ENCODE results near the gene MOB3B. TPM values are rescaled to one million over a fixed set of nuclear protein-coding genes. Genes with fewer than 3 reads are reported as not detected.
"Not testable (repeated sequence)": the region's sequence is repeated elsewhere in the genome, so short reads cannot be mapped to it uniquely, and the experiment has no call there.

MOB3B gene
- total RNA-seq, 1 donor: 1.4 TPM

DNA sequence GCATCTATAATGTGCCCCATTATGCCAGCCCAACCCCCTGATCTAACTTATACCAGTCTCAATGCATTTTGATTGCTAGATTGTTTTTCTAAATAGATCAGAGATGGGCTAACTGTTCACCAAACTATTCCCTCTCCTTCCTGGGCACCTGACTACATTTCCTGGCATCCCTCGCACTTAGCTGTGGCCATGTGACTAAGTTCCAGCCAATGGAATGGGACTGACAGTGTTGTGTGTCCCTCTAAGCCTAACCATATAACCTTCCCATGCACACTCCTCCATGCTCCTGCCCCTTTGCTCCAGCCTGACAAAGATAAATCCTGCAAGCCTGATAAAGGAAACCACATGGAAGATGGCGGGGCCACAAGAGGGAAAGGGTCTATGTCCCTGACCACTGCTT, 17.8 kb downstream of the MOB3B start:
- Histone ChIP-seq H3K4me3 (ENCODE audit: low read length) (no peak overlapping the region), H3K27me3 (ENCODE audit: insufficient read depth, low read length) (no peaks in the 10 kb centered on the region), H3K4me1 (ENCODE audit: insufficient read depth, low read length) (no peaks in the 10 kb centered on the region), H3K9me3 (ENCODE audit: low read depth, low read length) (no peaks in the 10 kb centered on the region)

DNA sequence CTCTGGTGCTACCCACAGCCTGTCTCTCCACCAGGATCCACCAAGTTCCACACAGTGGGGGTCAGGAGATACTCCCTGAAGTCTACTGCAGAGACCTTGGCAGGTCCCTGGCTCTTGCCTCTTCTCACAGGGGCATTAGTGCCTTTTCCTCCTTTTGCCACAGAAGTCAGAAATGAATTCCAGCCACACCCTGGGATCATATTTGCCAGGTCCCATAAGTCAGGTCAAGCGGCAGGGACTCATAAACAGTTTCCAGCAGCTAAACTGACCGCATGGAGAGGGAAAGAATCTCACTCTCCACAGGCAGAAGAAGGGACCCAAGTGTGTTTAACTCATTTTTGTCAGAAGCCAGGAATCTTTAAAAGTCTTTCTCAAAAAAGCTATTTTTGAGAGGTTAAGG, 18.8 kb downstream of the MOB3B start:
- Histone ChIP-seq H3K9me3 (ENCODE audit: low read depth, low read length) (no peaks in the 10 kb centered on the region), H3K4me1 (ENCODE audit: insufficient read depth, low read length) (no peaks in the 10 kb centered on the region), H3K4me3 (ENCODE audit: low read length) (no peak overlapping the region), H3K27me3 (ENCODE audit: insufficient read depth, low read length) (no peaks in the 10 kb centered on the region)

DNA sequence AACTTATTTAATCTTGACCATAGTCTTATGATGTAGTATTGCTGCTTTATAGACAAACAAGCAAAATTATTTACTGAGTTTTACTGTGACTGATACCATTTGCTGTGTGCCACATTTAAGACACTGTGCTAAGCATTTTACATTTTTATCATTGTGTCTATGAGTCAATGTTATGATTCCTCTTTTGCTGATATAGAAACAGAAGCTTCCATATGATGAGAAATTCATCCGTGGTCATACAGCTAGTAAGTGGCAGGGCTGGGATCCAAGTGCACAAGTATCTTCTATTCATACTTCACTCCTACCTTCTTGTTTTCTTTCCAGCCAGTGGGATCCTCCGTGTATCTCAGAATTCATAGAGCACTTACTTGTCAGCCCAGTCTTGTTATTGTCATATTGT, 22.6 kb downstream of the MOB3B start:
- H3K4me1 ChIP-seq (ENCODE audit: insufficient read depth, low read length): peaks cover 1% of the 10 kb centered on the region
- H3K9me3 ChIP-seq (ENCODE audit: low read depth, low read length): no peaks in the 10 kb centered on the region
- no peak overlapping the region for H3K4me3 ChIP-seq (ENCODE audit: low read length)
- no peaks in the 10 kb centered on the region for H3K27me3 ChIP-seq (ENCODE audit: insufficient read depth, low read length)

DNA sequence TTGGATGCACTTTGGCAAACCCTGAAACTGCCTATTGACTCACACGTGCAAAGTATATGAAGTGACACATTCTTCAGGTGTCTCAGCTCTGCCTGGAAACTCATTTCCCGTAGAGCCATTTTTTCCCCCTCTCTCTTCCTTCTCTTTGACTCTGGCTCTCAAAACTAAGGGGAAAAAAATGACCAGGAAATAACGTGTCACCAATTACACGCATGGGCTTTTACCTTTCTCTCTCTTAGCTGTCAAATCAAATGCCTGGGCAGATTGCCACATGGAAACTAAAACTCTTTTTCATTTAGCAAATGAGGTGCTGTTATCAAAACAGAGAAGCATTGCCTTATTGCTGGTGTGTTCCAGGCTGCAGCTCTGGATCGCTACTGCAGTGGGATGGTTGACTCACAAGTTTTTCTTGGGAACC, 23.9 kb downstream of the MOB3B start:
- Histone ChIP-seq H3K4me1 (ENCODE audit: insufficient read depth, low read length) (peaks cover 9% of the 10 kb centered on the region), H3K4me3 (ENCODE audit: low read length) (no peak overlapping the region), H3K27me3 (ENCODE audit: insufficient read depth, low read length) (no peaks in the 10 kb centered on the region), H3K9me3 (ENCODE audit: low read depth, low read length) (no peaks in the 10 kb centered on the region)

DNA sequence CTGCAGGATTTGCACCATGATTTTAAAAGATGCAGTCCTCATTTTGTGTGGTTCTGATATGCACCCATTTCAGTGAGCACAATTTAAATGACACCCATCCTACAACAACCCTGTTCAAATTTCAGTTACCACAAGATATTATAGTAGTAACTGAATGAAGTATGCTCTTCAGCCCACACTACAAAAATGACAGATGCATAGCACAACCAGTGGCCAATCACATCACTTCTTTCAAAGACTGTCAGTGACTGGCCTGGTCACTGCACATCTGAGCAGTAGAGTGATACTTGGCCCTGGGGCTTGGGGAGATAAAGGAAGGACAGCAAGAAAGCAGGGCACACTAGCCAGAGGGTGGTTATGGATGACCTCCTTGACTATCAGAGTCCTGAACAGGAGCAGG, 25.4 kb downstream of the MOB3B start:
- no peak overlapping the region for H3K4me3 ChIP-seq (ENCODE audit: low read length)
- H3K27me3 ChIP-seq (ENCODE audit: insufficient read depth, low read length): no peaks in the 10 kb centered on the region
- no peaks in the 10 kb centered on the region for H3K9me3 ChIP-seq (ENCODE audit: low read depth, low read length)
- H3K4me1 ChIP-seq (ENCODE audit: insufficient read depth, low read length): peaks cover 12% of the 10 kb centered on the region

DNA sequence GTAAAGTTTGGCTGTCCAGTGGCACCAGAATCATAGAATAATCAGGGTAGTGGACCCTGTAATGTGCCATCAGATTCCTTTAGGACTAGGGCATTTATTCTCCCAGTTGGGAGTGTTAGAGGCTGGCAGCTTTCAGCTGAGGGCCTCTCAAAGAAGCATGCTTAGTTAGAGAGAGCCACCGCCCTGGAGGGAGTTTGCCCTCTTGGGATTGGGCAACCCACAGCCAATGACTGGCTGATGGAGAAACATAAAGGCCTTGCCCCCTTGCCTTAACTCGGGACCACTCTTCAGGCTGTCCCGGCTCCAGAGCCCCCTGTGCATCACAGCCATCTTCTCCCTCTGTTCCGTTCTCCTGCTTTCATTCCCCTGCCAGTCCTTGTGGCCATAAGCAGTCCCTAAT, 26.0 kb downstream of the MOB3B start:
- Histone ChIP-seq H3K4me1 (ENCODE audit: insufficient read depth, low read length) (peaks cover 12% of the 10 kb centered on the region), H3K9me3 (ENCODE audit: low read depth, low read length) (no peaks in the 10 kb centered on the region)

DNA sequence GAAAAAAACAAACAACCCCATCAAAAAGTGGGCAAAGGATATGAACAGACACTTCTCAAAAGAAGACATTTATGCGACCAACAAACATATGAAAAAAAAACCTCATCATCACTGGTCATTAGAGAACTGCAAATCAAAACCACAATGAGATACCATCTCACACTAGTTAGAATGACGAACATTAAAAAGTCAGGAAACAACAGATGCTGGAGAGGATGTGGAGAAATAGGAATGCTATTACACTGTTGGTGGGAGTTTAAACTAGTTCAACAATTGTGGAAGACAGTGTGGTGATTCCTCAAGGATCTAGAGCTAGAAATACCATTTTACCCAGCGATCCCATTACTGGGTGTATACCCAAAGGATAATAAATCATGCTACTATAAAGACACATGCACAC, 28.7 kb downstream of the MOB3B start:
- not testable (repeated sequence) for H3K4me3 ChIP-seq (ENCODE audit: low read length)

More for the DNA sequence above, 26.0 kb downstream of the MOB3B start:
- Histone ChIP-seq H3K4me3 (ENCODE audit: low read length) (no peak overlapping the region), H3K27me3 (ENCODE audit: insufficient read depth, low read length) (no peaks in the 10 kb centered on the region)

DNA sequence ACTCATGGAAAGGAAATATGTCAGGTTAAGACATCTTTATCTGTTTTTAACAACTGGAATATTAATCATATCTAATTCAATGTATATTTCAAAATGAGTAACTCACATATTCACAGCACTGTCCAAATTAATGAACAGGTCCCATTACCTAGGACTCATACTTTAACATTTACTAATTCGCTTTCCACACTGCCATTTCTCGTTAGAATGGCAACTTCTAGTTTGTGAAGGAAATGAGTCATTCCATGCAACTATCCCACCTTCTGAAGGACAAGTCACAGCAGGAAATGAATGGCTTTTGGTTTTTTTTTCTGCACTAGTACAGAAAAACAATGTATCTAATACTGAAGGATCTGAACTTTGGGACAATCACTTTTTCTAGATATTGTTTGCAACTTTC, 30.2 kb downstream of the MOB3B start:
- H3K27me3 ChIP-seq (ENCODE audit: insufficient read depth, low read length): no peaks in the 10 kb centered on the region
- H3K9me3 ChIP-seq (ENCODE audit: low read depth, low read length): no peaks in the 10 kb centered on the region
- H3K4me1 ChIP-seq (ENCODE audit: insufficient read depth, low read length): peaks cover 12% of the 10 kb centered on the region
- no peak overlapping the region for H3K4me3 ChIP-seq (ENCODE audit: low read length)

More for the DNA sequence above, 28.7 kb downstream of the MOB3B start:
- not testable (repeated sequence) for H3K9me3 ChIP-seq (ENCODE audit: low read depth, low read length); H3K27me3 ChIP-seq (ENCODE audit: insufficient read depth, low read length)
- H3K4me1 ChIP-seq (ENCODE audit: insufficient read depth, low read length): peaks cover 12% of the 10 kb centered on the region

DNA sequence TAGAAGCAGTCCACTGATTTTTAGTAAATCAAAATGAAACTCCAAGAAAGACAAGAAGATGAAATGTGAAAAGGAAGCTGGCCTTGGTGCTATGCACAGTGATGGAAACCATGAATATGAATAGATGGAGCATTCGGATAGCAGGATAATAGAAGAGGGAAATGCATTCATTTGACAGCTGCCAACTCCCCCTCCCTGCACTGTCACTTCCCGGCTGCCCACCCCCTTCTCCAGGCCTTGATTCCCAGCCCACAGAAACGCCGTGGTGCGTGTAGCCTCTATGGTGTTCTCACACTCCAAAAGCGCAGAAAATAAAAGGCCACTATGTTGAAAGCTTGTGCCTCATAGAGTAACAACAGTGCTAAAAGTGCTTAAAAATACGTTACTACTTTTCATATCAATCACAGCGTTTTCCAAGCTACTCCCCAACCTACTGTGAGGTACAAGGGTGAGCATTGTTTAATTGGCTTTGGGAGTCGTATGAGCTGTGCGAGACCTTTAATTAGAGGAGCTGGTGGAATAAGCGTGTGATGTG, 31.7 kb downstream of the MOB3B start:
- Histone ChIP-seq H3K9me3 (ENCODE audit: low read depth, low read length) (no peaks in the 10 kb centered on the region), H3K4me3 (ENCODE audit: low read length) (no peak overlapping the region)

DNA sequence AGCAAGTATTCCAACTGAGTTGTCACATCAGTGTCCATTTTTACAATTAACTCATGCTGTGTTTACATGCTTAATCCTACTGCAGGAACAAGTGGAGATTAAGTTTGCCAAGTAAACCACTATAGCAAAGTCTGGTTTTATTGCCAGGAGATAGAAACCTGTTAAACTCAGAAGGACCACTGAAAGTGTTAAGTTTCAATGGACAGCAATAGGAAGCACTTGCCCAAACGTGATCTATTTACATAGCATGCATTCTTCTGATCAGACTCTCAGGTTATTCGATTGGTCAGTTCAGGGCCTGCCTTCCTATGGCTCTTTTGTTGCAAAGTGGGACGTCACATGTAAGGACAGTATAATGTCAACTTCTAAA, 33.5 kb downstream of the MOB3B start:
- Histone ChIP-seq H3K4me3 (ENCODE audit: low read length) (no peak overlapping the region), H3K4me1 (ENCODE audit: insufficient read depth, low read length) (peaks cover 10% of the 10 kb centered on the region), H3K9me3 (ENCODE audit: low read depth, low read length) (no peaks in the 10 kb centered on the region), H3K27me3 (ENCODE audit: insufficient read depth, low read length) (no peaks in the 10 kb centered on the region)

More for the DNA sequence above, 31.7 kb downstream of the MOB3B start:
- H3K4me1 ChIP-seq (ENCODE audit: insufficient read depth, low read length): peaks cover 12% of the 10 kb centered on the region
- H3K27me3 ChIP-seq (ENCODE audit: insufficient read depth, low read length): no peaks in the 10 kb centered on the region

DNA sequence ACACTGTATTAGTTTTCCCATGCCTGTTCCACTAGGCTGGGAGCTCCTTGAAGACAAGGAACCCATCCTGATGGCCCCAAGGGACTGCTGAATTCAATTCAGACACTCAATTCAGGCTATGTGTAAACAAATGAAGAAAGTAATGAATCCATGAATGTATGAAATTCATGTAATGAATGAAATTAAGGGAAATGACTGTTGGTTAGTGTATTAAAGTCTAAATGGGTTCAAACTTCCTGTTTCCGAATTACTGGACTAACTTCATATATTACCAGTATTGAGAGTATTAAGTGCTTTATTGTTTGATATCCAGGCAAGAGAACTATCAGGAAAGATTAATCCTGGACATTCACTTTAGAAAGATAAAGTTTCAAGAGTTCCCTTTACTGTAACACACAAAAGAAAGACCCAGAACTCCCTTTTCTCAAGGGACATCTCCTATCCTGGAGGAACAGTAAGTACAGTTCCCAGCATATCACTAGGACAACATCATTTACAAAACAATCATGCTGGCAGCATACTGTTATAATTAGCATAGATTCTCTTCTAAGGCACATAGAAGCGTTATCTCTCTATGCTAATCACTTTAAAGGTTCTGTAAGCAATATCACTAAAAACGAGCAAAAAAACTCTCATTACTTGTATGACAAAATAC, 34.0 kb downstream of the MOB3B start:
- H3K4me3 ChIP-seq (ENCODE audit: low read length): no peak overlapping the region

DNA sequence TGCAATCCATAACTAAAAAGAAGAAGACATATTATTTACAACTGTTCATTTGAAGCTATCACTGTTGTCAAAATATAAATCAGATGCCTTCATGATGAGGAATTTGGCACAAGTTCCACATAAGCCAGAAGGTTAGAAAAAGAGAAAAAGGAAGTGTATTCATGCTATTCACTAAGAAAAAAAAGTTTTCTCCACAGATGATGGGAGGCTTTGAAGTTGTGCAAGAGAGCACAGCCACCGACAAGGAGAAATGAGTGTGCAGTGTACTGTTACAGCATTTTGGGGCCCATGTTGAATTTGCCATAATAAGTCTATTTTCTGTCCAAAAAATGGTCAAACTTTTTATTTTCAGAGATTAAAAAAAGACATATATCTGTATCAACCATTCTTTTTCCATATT, 38.5 kb downstream of the MOB3B start:
- peaks cover 34% of the 10 kb centered on the region for H3K4me1 ChIP-seq (ENCODE audit: insufficient read depth, low read length)
- no peak overlapping the region for H3K4me3 ChIP-seq (ENCODE audit: low read length)
- no peaks in the 10 kb centered on the region for H3K27me3 ChIP-seq (ENCODE audit: insufficient read depth, low read length)
- H3K9me3 ChIP-seq (ENCODE audit: low read depth, low read length): no peaks in the 10 kb centered on the region

More for the DNA sequence above, 34.0 kb downstream of the MOB3B start:
- Histone ChIP-seq H3K9me3 (ENCODE audit: low read depth, low read length) (no peaks in the 10 kb centered on the region), H3K27me3 (ENCODE audit: insufficient read depth, low read length) (no peaks in the 10 kb centered on the region), H3K4me1 (ENCODE audit: insufficient read depth, low read length) (peaks cover 12% of the 10 kb centered on the region)

DNA sequence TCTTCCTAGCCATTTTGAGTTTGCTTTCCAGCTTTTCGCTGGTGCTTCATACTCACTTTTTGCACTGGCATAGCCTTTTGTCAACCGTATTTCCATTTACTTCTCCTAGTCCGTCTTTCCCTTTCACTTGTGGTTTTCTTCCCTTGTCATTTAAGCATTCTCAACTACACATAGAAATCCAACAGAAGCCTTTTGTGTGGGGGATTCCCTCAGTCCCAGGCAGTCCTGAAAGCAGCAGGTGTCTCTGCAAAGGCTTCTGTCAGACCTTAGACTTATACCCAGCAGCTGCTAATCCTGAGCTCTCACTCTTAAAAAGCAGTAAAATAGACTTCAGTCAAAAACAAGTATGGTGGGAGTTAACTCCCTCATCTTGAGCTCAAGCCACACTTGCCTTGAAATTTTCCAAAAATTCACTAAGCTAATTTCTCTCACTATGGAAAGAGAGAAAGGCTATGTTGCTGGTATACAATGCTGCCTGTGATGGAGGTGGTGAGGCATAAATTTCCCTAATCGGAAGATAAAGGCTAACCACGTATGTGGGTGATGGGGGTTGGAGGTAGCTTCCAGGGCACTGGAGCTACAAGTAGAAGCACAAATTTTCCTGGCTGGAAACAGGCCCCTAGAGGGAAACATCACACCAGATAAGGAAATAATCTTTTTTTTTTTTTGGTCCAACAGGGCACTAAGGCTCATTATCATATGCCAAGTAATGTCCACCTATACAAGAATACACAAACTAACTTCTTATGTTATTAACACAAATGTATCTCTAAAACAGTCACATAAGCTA, 40.3 kb downstream of the MOB3B start:
- Histone ChIP-seq H3K4me3 (ENCODE audit: low read length) (no peak overlapping the region), H3K9me3 (ENCODE audit: low read depth, low read length) (no peaks in the 10 kb centered on the region), H3K27me3 (ENCODE audit: insufficient read depth, low read length) (no peaks in the 10 kb centered on the region), H3K4me1 (ENCODE audit: insufficient read depth, low read length) (peaks cover 40% of the 10 kb centered on the region)

DNA sequence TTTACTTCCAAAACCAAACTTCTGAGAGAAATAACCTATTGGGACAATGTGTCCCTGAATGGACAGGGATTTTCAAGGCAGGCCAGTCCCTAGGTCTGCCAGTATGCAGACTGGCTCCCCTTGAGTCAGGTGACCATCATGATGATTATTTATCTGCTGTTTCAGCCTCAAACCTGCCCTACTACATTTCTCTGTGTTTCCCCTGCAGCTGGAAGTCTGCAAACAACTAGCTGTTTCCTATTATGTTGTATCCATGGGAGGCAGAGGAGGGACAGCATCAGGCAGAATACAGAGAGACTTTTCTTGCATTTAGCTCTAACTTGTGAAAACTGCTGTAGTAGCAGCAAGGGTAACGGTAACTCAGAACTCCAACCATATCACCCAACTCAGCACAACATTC, 41.7 kb downstream of the MOB3B start:
- Histone ChIP-seq H3K9me3 (ENCODE audit: low read depth, low read length) (no peaks in the 10 kb centered on the region), H3K27me3 (ENCODE audit: insufficient read depth, low read length) (no peaks in the 10 kb centered on the region), H3K4me3 (ENCODE audit: low read length) (no peak overlapping the region), H3K4me1 (ENCODE audit: insufficient read depth, low read length) (peaks cover 46% of the 10 kb centered on the region)

DNA sequence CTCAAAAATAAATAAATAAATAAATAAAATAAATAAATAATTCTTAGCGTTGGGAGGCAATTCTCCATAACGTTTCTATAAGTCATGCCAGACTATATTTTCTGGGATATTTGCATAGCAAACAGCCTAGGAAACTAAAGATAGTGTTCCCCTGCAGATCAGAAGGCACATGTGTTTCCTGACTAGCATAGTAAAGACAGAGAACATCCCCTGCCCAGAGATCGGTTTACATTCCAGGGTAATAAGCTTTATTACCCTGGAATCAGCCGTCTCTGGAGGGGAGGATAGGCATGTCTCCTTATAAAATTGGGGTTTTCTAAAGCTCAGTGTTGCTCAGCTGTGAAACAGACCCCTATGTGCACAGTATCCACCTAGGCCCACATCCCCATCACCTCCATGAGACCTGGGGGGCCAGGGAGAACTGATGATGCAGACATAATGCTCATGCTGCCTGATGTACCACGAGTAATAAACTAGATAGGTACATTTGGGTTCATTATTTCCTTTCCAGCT, 42.4 kb downstream of the MOB3B start:
- Histone ChIP-seq H3K4me3 (ENCODE audit: low read length) (no peak overlapping the region), H3K4me1 (ENCODE audit: insufficient read depth, low read length) (peaks cover 52% of the 10 kb centered on the region)

More for the DNA sequence above, 42.4 kb downstream of the MOB3B start:
- Histone ChIP-seq H3K27me3 (ENCODE audit: insufficient read depth, low read length) (no peaks in the 10 kb centered on the region), H3K9me3 (ENCODE audit: low read depth, low read length) (no peaks in the 10 kb centered on the region)

All from mononuclear cell (primary cell).